CD4-positive, alpha-beta T cell (primary cell): ENCODE measurements around the gene FAM83F. TPM values are rescaled to one million over a fixed set of nuclear protein-coding genes. Genes with fewer than 3 reads are reported as not detected.

ENCODE experiments used
- ATAC-seq: fragments of 200-7000 bp; cut with Tn5 transposase; one replicate; pipeline ENCODE4 v1.10.0; 2022; ENCODE audit warnings: mild to moderate bottlenecking; ENCODE audit not compliant: poor library complexity
- CTCF ChIA-PET: fragments of 350-600 bp; sonication (Branson Sonifier 250); formaldehyde crosslinking; loops from one replicate; lab custom pipeline; 2021; ENCODE audit warnings: antibody characterized with exemption, inconsistent platforms; lab: Charles Lee
- POLR2A ChIA-PET: fragments of 350-600 bp; sonication (Branson Sonifier 250); formaldehyde crosslinking; loops from one replicate; lab custom pipeline; 2021; ENCODE audit warnings: antibody characterized with exemption, inconsistent platforms; lab: Charles Lee
- DNase-seq, 14 experiments: peaks; one replicate each; pipeline ENCODE4 v3.0.0-alpha.2; 2013 to 2020; ENCODE audit warnings: mixed read lengths in 2 of 14
- H3K27ac ChIP-seq, 2 donors: one replicate each; pipeline versions ENCODE4 v1.5.1 to v1.7.0; 2013; ENCODE audit warnings: low read length in 2 of 2, low read depth in 1 of 2, mild to moderate bottlenecking in 1 of 2
- H3K27me3 ChIP-seq, 2 experiments: 1 replicate in 1 of 2; 2 replicates in 1 of 2; pipeline versions ENCODE4 v1.6.1 to v1.7.0; 2013; ENCODE audit warnings: low read length in 2 of 2, control low read depth in 1 of 2, mild to moderate bottlenecking in 1 of 2, moderate library complexity in 1 of 2; ENCODE audit not compliant: insufficient read depth in 2 of 2, control insufficient read depth in 1 of 2
- H3K36me3 ChIP-seq: one replicate; pipeline ENCODE4 v1.6.1; 2013; ENCODE audit warnings: low read length, control low read depth; ENCODE audit not compliant: insufficient read depth
- H3K4me1 ChIP-seq: one replicate; pipeline ENCODE4 v1.6.1; 2013; ENCODE audit warnings: low read length, control low read depth; ENCODE audit not compliant: insufficient read depth
- H3K4me3 ChIP-seq: one replicate; pipeline ENCODE4 v1.5.1; 2013; ENCODE audit warnings: mild to moderate bottlenecking, low read length, moderate library complexity
- H3K9me3 ChIP-seq, 2 experiments: 1 replicate in 1 of 2; 2 replicates in 1 of 2; pipeline versions ENCODE4 v1.6.1 to v1.7.0; 2013; ENCODE audit warnings: low read length in 2 of 2, mild to moderate bottlenecking in 2 of 2, control low read depth in 1 of 2, moderate library complexity in 1 of 2; ENCODE audit not compliant: control insufficient read depth in 1 of 2, insufficient read depth in 1 of 2
- H3K27ac Mint-ChIP-seq: one replicate; pipeline ENCODE4 v1.8.0; 2020; ENCODE audit warnings: mixed read lengths
- H3K27me3 Mint-ChIP-seq: one replicate; pipeline ENCODE4 v1.8.0; 2021; ENCODE audit warnings: mixed read lengths
- H3K36me3 Mint-ChIP-seq: one replicate; pipeline ENCODE4 v1.8.0; 2021; ENCODE audit warnings: low read depth, mixed read lengths
- H3K4me1 Mint-ChIP-seq: one replicate; pipeline ENCODE4 v1.8.0; 2021; ENCODE audit warnings: low read depth, mixed read lengths
- H3K4me3 Mint-ChIP-seq: one replicate; pipeline ENCODE4 v1.8.0; 2020; ENCODE audit warnings: mild to moderate bottlenecking, mixed read lengths
- H3K9me3 Mint-ChIP-seq: one replicate; pipeline ENCODE4 v1.8.0; 2020; ENCODE audit warnings: mixed read lengths
- CTCF ChIP-seq: fragments of 200-600 bp; IDR thresholded peaks from one replicate; pipeline ENCODE4 v1.8.0; 2022; ENCODE audit warnings: antibody characterized with exemption, mild to moderate bottlenecking
- intact Hi-C, 2 experiments: fragments of 100-400 bp; cut with DNase I in 1 of 2; cut with micrococcal nuclease in 1 of 2; formaldehyde crosslinking; loops; one replicate each; pipeline versions ENCODE4 v1.15.1 to v1.9.0; 2023 to 2025; cut with DNase I, micrococcal nuclease
- total RNA-seq, 174 experiments: library from RNA in 2 of 174; stranded (reverse) in 2 of 174; gene quantifications; one replicate each; pipeline ENCODE4 v1.2.3 and lab custom pipeline; 2021 to 2026

FAM83F gene
- total RNA-seq, 2 experiments from 2014 or later = 5.2 to 6.8 TPM

GRCh38 chr22:39958949-39959639 lies 35.7 kb upstream of the FAM83F start:
- Histone ChIP-seq H3K27ac (peak overlapping the region in 1 of 2 donors; percentile 32), H3K4me1 (peaks cover 78% of the 10 kb centered on the region), H3K4me3 (no peak overlapping the region), H3K27me3 (no peaks in the 10 kb centered on the region), H3K36me3 (peaks cover 94% of the 10 kb centered on the region), H3K9me3 (no peaks in the 10 kb centered on the region)
- peaks cover 72% of the 10 kb centered on the region for H3K4me1 Mint-ChIP-seq
- H3K9me3 Mint-ChIP-seq = no peaks in the 10 kb centered on the region
- intact Hi-C loops = loop anchor here in 1 of 2 experiments (1.0 to 5.0 kb wide), 2 partner anchors 15 to 63 kb away; no protein-coding TSS in a partner anchor
- ATAC-seq (no peak), DNase-seq (no peak)
- H3K27me3 Mint-ChIP-seq = no peaks in the 10 kb centered on the region
- ChIA-PET CTCF (interaction anchor here (1.0 kb wide), 1 partner anchor 17 kb away, joined by 3 read pairs; no protein-coding TSS in a partner anchor), POLR2A (interaction anchor here (1.4 to 1.9 kb wide), 3 partner anchors 9 to 33 kb away, joined by 3 to 6 read pairs (median 4); no protein-coding TSS in a partner anchor)
- peak overlapping the region; percentile 63 for H3K4me3 Mint-ChIP-seq
- no peak for TF ChIP-seq CTCF
- peak overlapping the region; percentile 77 for H3K27ac Mint-ChIP-seq
- H3K36me3 Mint-ChIP-seq = peaks cover 95% of the 10 kb centered on the region

GRCh38 chr22:39959640-39960447 lies 34.9 kb upstream of the FAM83F start, which contains the start of gene TMA7B:
Gene TMA7B, plus strand, starts transcription at chr22:39960397. Its CDS starts 3,978 bp downstream, at chr22:39964375.
- no peak within 1 kb of the TSS for H3K4me3 ChIP-seq
- no peaks in the 10 kb centered on the region for H3K9me3 ChIP-seq
- TF ChIP-seq CTCF = peak; percentile 52
- Mint-ChIP-seq H3K9me3 (no peaks in the 10 kb centered on the region), H3K4me3 (peak within 1 kb of the TSS; percentile 63), H3K27me3 (no peaks in the 10 kb centered on the region), H3K4me1 (peaks cover 68% of the 10 kb centered on the region), H3K36me3 (peaks cover 98% of the 10 kb centered on the region), H3K27ac (peak within 1 kb of the TSS; percentile 77)
- H3K27me3 ChIP-seq = no peaks in the 10 kb centered on the region
- POLR2A ChIA-PET = interaction anchor here (1.0 to 1.9 kb wide), 4 partner anchors 10 to 48 kb away, joined by 3 to 6 read pairs (median 4); no protein-coding TSS in a partner anchor
- peaks cover 93% of the 10 kb centered on the region for H3K36me3 ChIP-seq
- intact Hi-C loops = loop anchor here in 1 of 2 experiments (1.0 to 5.0 kb wide), 2 partner anchors 16 to 62 kb away; no protein-coding TSS in a partner anchor
- ATAC-seq (peak; percentile 76), DNase-seq (peak in 13 of 14 experiments; percentile 25 to 70 (median 43))
- H3K4me1 ChIP-seq = peaks cover 72% of the 10 kb centered on the region
- peak within 1 kb of the TSS; percentile 49 to 57 for H3K27ac ChIP-seq
- CTCF ChIA-PET = interaction anchor here (0.5 to 1.8 kb wide), 3 partner anchors 19 to 41 kb away, joined by 4 to 5 read pairs (median 4); no protein-coding TSS in a partner anchor
